ENCODE results near the gene CCT6B.

Gene CCT6B

DNA sequence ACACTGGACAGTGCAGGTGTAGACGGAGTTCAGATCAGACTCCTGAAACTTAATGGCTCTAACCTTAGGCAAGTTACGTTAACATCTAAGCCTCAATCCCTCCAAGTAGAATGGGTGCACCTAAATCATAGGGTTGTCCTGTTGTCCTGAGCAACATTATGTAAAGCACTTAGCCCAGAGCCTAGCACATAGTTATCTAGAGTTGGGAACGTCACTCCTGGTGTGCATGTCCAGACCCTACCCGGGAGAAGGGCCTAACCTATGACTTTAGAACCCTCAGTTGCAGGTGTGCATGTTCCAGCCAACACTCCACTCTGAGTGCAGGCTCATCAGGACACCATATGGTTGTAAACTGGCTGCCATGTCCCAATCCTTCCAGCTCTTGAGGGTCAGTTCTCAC is 45.1 kb upstream of the CCT6B start:
- no peaks in the 10 kb centered on the region for H3K27me3 ChIP-seq (ENCODE audit: insufficient read depth, low read length, poor library complexity)
- no peak overlapping the region for H3K4me3 ChIP-seq (ENCODE audit: low read depth in 1 of 2, low read length in 2 of 2)
- ATAC-seq (ENCODE audit: insufficient read depth, low read depth) (no peak), DNase-seq (no peak)
- peaks cover 72% of the 10 kb centered on the region for H3K36me3 ChIP-seq (ENCODE audit: insufficient read depth, low read length)
- no peak overlapping the region for H3K9ac ChIP-seq (ENCODE audit: low read depth, low read length)
- H2AFZ ChIP-seq (ENCODE audit: low read depth, low read length), result no peak overlapping the region
- H3K27ac ChIP-seq (ENCODE audit: low read length), result no peak overlapping the region
- no peaks in the 10 kb centered on the region for H3K4me1 ChIP-seq (ENCODE audit: insufficient read depth, low read length)
- H3K79me2 ChIP-seq (ENCODE audit: insufficient read depth, low read length), result no peaks in the 10 kb centered on the region
- H3K9me3 ChIP-seq (ENCODE audit: insufficient read depth, low read length, severe bottlenecking), result no peaks in the 10 kb centered on the region
- no peak for TF ChIP-seq EZH2 (IDR thresholded peaks at IDR 0.05; ENCODE audit: borderline replicate concordance, low read depth, low read length, severe bottlenecking)
- TF ChIP-seq, protein P1, sequence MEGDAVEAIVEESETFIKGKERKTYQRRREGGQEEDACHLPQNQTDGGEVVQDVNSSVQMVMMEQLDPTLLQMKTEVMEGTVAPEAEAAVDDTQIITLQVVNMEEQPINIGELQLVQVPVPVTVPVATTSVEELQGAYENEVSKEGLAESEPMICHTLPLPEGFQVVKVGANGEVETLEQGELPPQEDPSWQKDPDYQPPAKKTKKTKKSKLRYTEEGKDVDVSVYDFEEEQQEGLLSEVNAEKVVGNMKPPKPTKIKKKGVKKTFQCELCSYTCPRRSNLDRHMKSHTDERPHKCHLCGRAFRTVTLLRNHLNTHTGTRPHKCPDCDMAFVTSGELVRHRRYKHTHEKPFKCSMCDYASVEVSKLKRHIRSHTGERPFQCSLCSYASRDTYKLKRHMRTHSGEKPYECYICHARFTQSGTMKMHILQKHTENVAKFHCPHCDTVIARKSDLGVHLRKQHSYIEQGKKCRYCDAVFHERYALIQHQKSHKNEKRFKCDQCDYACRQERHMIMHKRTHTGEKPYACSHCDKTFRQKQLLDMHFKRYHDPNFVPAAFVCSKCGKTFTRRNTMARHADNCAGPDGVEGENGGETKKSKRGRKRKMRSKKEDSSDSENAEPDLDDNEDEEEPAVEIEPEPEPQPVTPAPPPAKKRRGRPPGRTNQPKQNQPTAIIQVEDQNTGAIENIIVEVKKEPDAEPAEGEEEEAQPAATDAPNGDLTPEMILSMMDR (IDR thresholded peaks at IDR 0.05; ENCODE audit: borderline replicate concordance, extremely low read depth, low read length, poor library complexity, severe bottlenecking), result no peak
- H3K4me2 ChIP-seq (ENCODE audit: insufficient read depth, low read length), result no peak overlapping the region
- no peaks in the 10 kb centered on the region for H4K20me1 ChIP-seq (ENCODE audit: insufficient read depth, low read length)

DNA sequence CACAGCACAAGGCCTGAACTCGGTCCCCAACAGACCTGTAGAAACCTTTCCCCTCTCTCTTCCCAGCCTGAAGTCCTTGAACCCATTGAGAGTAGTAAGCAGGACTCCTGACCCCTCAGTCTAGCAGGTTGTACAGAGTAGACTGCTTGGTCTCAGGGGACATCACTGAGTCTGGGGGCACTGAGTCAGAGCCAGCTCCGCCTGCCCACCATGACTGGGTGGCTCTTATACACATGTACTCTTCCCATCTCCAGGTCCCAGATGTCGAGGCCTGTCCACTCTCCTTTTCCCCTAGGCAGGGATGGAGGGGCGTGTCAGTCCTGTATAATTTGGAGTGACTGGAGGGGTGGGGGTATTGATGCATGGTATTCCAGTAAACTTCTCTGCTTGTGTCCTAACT is 42.5 kb upstream of the CCT6B start:
- Histone ChIP-seq H3K79me2 (ENCODE audit: insufficient read depth, low read length) (no peaks in the 10 kb centered on the region), H3K9ac (ENCODE audit: low read depth, low read length) (no peak overlapping the region), H3K9me3 (ENCODE audit: insufficient read depth, low read length, severe bottlenecking) (no peaks in the 10 kb centered on the region), H3K4me3 (ENCODE audit: low read depth in 1 of 2, low read length in 2 of 2) (no peak overlapping the region), H3K4me2 (ENCODE audit: insufficient read depth, low read length) (no peak overlapping the region), H3K27ac (ENCODE audit: low read length) (no peak overlapping the region), H4K20me1 (ENCODE audit: insufficient read depth, low read length) (no peaks in the 10 kb centered on the region), H3K27me3 (ENCODE audit: insufficient read depth, low read length, poor library complexity) (no peaks in the 10 kb centered on the region), H3K4me1 (ENCODE audit: insufficient read depth, low read length) (no peaks in the 10 kb centered on the region), H2AFZ (ENCODE audit: low read depth, low read length) (no peak overlapping the region), H3K36me3 (ENCODE audit: insufficient read depth, low read length) (peaks cover 77% of the 10 kb centered on the region)
- DNase-seq (no peak), ATAC-seq (ENCODE audit: insufficient read depth, low read depth) (no peak)
- TF ChIP-seq, protein P1 (IDR thresholded peaks at IDR 0.05; ENCODE audit: borderline replicate concordance, extremely low read depth, low read length, poor library complexity, severe bottlenecking), result no peak
- TF ChIP-seq EZH2 (IDR thresholded peaks at IDR 0.05; ENCODE audit: borderline replicate concordance, low read depth, low read length, severe bottlenecking), result no peak

DNA sequence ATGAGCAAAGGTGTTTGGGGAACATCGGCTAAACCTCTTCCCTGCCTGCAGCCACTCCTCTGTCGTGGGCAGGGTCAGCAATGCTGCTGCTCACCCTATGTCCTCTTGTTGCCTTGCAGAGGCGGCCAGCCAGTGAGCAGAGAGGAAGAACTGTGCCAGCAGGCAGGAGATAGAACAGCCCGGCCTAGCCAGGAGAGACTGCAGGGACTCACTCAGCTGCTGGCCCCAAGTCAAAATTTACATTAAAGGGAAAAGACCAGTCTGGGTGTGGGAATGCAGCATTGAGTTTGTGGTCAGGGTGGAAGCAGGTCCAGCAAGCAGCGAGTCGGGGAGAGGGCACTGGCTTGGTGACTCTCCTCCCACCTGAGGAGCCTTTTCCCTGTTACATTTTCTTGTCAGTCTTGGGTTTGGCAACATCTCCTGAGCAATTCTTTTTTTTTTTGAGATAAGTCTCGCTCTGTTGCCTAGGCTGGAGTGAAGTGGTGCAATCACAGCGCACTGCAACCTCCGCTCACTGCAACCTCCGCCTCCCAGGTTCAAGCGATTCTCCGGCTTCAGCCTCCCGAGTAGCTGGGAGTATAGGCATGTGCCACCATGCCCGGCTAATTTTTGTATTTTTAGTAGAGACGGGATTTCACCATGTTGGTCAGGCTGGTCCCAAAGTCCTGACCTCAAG is 41.8 kb upstream of the CCT6B start:
- Histone ChIP-seq H3K4me3 (ENCODE audit: low read depth in 1 of 2, low read length in 2 of 2) (no peak overlapping the region), H3K79me2 (ENCODE audit: insufficient read depth, low read length) (no peaks in the 10 kb centered on the region), H3K9me3 (ENCODE audit: insufficient read depth, low read length, severe bottlenecking) (no peaks in the 10 kb centered on the region), H3K27me3 (ENCODE audit: insufficient read depth, low read length, poor library complexity) (no peaks in the 10 kb centered on the region), H3K27ac (ENCODE audit: low read length) (no peak overlapping the region), H3K4me1 (ENCODE audit: insufficient read depth, low read length) (no peaks in the 10 kb centered on the region), H3K36me3 (ENCODE audit: insufficient read depth, low read length) (peaks cover 80% of the 10 kb centered on the region), H4K20me1 (ENCODE audit: insufficient read depth, low read length) (no peaks in the 10 kb centered on the region), H2AFZ (ENCODE audit: low read depth, low read length) (no peak overlapping the region), H3K9ac (ENCODE audit: low read depth, low read length) (no peak overlapping the region), H3K4me2 (ENCODE audit: insufficient read depth, low read length) (no peak overlapping the region)
- TF ChIP-seq, protein P1 (IDR thresholded peaks at IDR 0.05; ENCODE audit: borderline replicate concordance, extremely low read depth, low read length, poor library complexity, severe bottlenecking), result no peak
- TF ChIP-seq EZH2 (IDR thresholded peaks at IDR 0.05; ENCODE audit: borderline replicate concordance, low read depth, low read length, severe bottlenecking), result no peak
- DNase-seq (no peak), ATAC-seq (ENCODE audit: insufficient read depth, low read depth) (no peak)

Measured in DND-41 (cell line).